Cardiac fibroblast (primary cell): Measurements from ENCODE around the gene SLC7A6OS.

ENCODE experiments used
- DNase-seq, 2 donors: peaks; one replicate each; pipeline versions ENCODE4 v3.0.0 to v3.0.0-alpha.2; 2010; ENCODE audit warnings: low read depth in 2 of 2
- H3K4me3 ChIP-seq, 2 donors: replicated peaks in 1 of 2; 1 replicate in 1 of 2; 2 replicates in 1 of 2; pipeline ENCODE4 v1.5.1; 2011; ENCODE audit warnings: low read depth in 2 of 2, low read length in 2 of 2, mild to moderate bottlenecking in 2 of 2, moderate library complexity in 1 of 2
- CTCF ChIP-seq: IDR thresholded peaks from one replicate; pipeline ENCODE4 v1.5.1; 2011; ENCODE audit warnings: low read depth, mild to moderate bottlenecking, low read length, inconsistent platforms

SLC7A6OS gene

GRCh38 chr16:68324336-68324735 lies 13.6 kb upstream of the SLC7A6OS start:
- H3K4me3 ChIP-seq = no peak overlapping the region
- TF ChIP-seq CTCF = no peak
- DNase-seq = no peak

GRCh38 chr16:68319185-68319908 lies 8.6 kb upstream of the SLC7A6OS start:
- no peak for DNase-seq
- TF ChIP-seq CTCF = no peak
- no peak overlapping the region for H3K4me3 ChIP-seq

GRCh38 chr16:68313116-68313515 lies 2.4 kb upstream of the SLC7A6OS start:
- no peak for TF ChIP-seq CTCF
- H3K4me3 ChIP-seq = no peak overlapping the region
- no peak for DNase-seq

DNA sequence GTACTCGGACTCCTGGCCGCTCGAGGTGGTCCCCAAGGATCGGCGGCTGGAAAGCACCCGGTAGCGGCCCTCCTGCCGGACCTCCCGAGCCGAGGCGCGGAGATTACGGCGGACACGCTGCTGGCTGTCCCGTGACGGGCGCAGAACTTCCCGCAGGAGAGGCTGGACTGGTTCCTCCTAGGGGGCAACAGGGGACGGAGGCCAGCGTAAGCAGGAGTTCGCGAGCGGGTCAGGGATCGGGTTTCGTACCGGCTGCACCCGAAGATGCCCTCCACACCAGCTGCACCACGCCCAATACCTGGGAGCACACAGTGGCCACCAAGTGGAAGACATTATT lies 341 bp downstream of the SLC7A6OS start:
- H3K4me3 ChIP-seq = peak overlapping the region; percentile 98 to 99
- DNase-seq = peak in 1 of 2 donors; percentile 30
- TF ChIP-seq CTCF = no peak

DNA sequence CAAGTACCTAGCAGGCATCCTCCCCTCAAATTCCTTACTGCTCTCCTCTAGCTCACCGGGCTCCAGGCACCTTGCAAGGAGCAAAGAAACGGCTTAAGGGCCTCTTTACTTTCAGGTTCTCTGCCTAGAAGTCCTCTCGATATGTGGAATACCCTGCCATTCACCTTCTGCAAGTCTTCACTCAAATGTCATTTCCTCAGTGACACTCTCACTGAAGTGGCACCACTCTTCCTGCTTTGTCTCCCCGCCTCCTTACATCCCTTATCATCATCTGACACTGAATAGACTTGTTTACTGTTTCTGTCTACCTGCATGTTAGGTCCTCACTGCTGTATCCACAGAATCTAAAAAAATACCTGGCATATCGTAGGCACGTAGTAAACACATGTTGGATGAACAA lies 947 bp downstream of the SLC7A6OS start:
- DNase-seq = no peak
- TF ChIP-seq CTCF = no peak

DNA sequence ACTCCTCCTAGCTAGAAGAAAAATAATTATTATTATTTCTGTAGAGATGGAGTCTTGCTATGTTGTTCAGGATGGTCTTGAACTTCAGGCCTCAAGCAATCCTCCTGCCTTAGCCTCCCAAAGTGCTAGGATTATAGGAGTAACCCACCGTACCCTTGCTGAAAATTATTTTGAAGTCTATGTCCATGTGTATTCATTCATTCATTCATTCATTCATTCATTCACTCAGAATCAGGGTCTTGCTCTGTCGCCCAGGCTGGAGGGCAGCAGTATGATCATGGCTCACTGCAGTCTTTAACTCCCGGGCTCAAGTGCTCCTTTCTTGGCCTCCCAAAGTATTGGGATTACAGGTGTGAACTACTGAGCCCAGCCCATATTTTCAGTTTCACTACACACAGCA lies 4.1 kb downstream of the SLC7A6OS start:
- no peak overlapping the region for H3K4me3 ChIP-seq
- no peak for DNase-seq
- TF ChIP-seq CTCF = no peak

More for the DNA sequence above, 947 bp downstream of the SLC7A6OS start:
- peak overlapping the region; percentile 98 to 99 for H3K4me3 ChIP-seq
